GM19043 (cell line): ENCODE data around the gene TMEM63A.
"Not testable (repeated sequence)": the region's sequence is repeated elsewhere in the genome, so short reads cannot be mapped to it uniquely, and the experiment has no call there.

Experiments used
- ATAC-seq: cut with Tn5 transposase; IDR thresholded peaks from one replicate; pipeline ENCODE4 v1.9.1; 2021; ENCODE audit warnings: low read depth; ENCODE audit not compliant: unreplicated experiment

TMEM63A gene

DNA sequence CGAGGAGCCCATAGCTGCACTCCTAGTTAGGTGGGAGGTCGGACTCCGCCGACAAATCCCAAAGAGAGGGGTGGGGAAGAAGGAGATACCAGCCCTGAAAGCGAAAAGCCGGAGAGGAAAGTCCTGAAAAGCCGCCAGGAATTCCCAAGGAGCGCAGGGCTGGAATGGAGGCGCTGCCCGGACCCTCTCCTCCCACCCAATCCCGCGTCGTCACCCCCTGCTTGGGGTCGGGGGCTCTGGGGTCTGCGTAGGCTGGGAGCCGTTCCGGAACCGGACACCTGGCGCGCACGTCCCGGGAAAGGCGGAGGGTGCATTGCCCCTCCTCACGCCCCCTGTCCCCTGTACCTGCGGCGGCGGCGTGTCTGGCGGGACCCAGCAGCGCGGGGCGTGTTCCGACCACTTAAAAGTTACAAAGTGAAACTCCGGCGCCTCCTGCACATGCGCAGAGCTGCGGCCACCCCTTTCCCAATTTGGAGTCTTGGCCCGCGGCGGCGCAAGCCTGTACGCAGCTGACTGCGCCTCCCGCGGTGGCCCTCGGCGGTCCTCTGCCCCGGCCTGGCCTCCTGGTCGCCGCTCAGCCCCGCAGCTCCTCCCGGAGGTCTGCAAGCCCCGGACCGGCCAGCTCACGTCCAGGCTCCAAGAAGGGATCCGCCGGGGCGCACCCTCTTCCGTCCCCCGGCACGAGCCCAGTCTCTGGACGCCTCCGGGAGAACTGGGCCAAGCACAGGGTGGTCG is at the start of gene TMEM63A:
TSS of gene TMEM63A (minus strand) at position 422 of the 735 bp plus-strand sequence. CDS start 4,800 bp downstream, outside the sequence.
- peak; percentile 62 for ATAC-seq

DNA sequence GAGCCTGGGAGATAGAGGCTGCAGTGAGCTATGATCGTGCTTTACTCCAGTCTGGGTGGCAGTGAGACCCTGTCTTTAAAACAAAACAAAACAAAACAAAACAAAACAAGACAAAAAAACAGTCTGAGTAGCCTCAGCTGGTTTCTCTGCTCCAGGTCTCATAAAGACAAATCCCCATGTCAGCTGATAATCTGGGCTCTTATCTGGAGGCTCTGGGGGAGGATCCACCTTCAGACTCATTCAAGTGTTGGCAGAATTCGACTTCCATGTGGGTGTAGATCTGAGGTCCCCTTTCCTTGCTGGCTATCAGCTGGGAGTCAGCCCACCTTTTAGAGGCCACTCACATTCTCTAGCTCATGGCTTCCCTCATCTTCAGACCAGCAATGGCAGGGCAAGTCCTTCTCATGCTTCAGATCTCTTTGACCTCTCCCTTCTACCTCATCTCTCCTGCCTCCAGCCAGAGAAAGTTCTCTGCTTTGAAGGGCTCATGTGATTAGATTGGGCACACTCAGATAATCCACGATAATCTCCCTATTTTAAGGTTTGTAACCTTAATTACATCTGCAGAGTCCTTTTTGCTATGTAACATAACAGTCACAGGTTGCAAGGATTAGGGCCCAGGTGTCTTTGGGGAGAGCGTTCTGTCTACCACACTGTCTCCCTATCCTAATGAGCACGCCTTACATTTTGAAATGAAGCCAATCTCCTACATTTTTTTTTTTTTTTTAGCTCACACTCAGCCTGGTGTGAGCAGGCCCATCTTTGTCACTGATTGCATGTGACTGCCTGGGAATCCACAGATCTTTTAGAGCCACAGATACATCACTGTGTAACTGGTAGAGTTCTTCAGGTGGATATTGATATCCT is 49.3 kb upstream of the TMEM63A start:
- ATAC-seq = no peak

DNA sequence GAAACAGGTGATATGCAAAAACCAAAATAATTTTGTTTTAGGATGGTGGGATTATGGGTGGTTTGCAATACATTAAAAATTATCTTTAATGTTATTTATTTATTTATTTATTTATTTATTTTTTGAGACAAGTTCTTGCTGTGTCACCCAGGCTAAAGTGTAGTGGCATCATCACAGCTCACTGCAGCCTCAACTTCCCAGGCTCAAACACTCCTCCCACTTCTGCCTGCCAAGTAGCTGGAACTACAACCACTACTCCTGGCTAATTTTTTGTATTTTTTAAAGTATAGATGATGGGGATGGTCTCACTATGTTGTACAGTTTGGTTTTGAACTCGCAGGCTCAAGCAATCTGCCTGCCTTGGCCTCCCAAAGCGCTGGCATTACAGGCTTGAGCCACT is 48.4 kb upstream of the TMEM63A start:
- ATAC-seq = no peak

DNA sequence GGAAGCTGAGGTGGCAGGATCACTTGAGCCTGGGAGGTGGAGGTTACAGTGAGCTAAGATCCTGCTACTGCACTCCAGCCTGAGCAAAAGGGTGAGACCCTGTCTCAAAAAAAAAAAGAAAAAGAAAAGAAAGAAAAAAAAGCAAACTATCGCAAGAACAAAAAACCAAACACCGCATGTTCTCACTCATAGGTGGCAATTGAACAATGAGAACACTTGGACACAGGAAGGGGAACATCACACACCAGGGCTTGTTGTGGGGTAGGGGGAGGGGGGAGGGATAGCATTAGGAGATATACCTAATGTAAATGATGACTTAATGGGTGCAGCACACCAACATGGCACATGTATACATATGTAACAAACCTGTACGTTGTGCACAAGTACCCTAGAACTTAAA is 47.3 kb upstream of the TMEM63A start:
- not testable (repeated sequence) for ATAC-seq

DNA sequence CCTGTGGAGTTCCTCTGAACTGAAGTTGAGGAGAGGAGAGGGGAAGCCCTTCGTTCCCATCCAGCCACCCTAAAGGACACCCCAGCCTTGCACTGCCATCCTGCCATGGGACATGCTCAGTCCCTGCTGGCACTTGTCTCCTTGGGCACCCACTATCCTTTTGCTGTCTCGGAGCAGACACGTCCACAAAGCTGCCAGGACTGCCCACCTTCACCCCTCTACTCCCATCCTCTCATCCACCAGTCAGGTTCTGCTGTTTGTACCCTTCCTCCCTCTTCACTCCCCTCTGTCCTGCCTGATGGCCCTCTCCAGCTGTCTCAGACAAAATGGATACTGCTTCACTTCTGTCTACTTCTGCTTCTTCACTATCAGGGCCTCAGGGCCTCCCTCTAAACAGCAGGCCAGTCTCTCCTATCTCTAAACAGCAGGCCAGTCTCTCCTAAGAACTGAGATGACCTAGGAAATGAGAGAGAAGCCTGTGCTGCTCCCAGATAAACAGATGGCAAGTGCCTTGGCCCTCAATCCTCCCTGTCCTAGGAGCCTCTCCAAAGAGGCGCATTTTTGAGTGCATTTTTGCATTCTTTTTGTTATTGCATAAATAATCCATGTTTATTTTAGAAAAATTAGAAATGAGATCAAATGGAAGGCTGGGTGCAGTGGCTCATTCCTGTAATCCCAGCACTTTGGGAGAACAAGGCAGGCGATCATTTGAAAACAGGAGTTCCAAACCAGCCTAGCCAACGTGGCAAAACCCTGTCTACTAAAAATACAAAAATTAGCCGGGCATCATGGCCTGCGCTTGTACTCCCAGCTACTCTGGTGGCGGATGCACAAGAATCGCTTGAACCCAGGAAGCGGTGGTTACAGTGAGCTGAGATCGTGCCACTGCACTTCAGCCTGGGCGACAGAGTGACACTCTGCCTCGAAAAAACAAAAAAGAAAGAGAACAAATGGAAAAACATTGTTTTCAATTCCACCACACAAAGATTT is 46.3 kb upstream of the TMEM63A start:
- ATAC-seq = no peak

DNA sequence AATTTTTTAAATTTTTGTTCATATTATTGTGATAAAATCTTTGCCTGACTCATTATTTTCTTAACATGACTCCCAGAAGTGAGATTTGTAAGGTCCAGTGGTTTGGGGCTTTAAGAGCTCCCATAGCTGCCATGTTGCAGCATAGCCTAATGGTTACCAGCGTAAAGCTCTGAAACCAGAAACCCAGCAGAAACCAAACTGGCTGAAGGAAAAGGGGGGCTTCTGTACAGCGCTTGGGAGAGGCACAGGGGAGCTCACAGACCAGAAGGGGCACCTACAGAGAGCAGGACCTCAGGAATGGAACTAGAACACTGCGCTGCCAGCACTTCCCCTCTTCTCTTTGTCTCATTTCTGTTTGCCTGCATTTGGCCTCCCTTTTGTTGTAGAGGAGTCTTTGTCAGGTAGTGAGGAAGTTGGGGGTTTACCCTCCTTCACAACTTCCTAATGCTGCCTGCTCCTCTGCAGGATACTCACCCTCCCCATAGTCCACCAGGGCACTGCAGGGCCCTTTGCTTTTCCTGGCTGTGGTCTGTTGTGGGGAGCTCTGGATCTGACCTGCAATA is 44.5 kb upstream of the TMEM63A start:
- ATAC-seq = no peak

DNA sequence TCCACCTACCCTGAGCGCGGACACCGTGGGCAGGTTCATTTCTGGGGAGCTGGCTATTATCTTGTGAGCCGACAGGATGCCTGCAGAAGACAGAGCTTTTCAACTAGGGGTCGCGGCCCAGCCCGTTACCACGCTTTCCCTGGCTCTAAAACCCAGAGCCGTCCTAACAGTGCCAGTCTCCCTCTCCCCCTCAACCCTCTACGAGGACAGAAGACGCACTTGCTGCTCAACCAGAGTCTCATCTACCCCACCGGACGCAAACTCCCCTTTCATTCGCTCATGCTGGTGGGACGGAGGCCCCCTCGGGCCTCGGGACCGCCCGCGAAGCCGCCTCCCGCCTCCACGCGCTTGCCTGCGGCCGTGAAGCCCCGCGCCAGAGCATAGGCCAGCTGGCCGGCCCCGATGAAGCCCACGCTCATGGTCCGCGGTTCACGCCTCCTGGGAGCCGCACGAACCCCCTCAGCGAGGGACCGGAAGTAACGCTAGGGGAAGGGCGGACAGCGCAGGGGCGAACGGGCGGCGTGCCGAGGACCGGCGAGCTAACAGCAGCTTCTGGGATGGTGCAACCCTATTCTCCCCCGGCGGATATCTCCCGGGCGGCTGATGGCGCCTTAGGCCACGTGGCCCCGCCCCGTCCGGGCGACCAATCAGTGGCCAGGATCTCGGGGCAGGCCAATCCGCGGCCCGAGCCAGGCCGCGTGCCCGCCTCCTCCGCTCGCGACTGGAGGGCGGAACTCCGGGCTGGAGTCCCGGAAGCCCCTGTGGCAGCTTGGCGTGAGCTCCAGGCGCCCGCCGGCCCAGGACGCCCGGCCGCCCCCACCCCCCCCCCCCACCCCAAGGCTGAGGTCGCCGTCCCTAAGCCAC is 41.7 kb upstream of the TMEM63A start, which contains the start of gene PYCR2:
TSS of gene PYCR2 (minus strand) at position 559 of the 864 bp plus-strand sequence. CDS start at position 419, 140 bp downstream.
- ATAC-seq = peak; percentile 96

DNA sequence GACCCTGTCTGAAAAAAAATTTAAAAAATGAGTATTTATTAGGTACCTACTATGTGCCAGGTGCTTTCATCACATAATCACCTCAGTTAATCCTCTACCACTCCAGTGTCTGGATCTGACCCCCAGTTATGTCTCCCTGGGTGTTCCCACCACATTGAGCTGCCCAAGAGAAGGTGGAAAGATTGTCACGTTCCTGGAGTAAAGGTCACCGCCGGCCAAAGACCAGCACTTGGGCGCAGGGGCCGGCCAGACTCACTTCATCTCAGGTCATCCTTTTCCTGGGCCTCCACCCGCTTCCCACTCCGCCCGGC is 41.2 kb upstream of the TMEM63A start:
- no peak for ATAC-seq

DNA sequence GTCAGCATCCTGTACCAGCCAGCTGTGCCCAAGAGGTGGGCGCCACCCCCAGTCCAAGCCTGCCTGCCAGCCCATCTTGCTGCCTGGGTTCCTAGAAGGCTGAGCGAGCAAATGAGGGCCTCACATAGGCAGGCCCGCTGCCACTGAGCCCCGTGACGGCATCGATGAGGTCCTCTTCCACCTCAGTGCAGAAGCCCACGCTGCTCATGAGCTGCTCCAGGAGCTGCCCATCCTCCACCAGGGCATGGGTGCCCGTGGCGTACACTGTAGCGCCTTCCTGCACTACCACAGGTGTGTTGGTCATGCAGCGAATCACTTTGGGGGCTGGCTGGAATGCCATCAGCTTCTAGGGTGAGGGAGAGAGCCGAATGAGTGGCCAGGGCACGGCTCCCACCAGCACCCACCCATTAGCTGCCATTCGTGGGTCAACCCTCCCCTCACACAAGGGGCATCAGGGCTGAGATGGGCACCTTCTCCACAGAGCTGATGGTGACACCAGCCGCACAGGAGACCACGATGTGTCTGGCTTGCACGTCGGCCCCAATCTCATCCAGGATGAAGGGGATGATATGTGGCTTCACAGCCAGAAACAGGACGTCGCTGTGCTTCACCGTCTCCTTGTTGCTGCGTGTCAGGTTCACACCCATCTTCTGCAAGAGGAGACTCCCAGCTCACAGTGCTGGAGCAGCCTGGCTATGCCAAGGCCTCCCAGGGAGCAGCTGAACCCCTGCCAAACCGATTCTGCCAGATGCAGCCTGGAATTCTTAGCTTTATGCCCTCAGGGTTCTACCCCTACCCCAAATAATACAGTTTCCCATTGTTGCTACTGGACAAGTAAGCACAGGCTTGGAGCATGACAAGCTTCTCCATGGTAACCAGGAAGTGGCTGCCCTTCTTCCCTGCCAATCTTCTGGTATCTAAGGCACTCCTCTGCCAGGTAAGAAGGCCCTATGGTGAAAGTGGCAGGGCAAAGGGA is 39.8 kb upstream of the TMEM63A start:
- no peak for ATAC-seq

DNA sequence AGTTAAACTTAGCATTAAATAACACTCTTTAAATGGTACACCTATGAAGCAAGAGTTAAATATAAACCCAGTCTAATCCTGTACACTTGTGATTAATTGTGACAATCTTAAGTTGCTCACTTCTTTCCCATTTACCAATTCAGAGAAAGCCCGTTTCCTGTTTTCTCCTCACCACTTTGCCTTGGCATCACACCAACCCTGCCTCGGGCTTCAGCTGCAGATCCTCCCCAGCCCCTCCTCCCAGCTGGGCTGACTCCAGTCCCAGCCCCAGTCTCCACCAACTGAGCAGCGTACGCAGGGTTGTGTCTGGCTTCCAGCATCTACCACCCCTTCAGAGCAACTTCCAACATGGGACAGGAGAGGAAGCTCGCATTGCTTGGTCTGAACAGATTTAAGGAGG is 37.7 kb upstream of the TMEM63A start:
- ATAC-seq = no peak

DNA sequence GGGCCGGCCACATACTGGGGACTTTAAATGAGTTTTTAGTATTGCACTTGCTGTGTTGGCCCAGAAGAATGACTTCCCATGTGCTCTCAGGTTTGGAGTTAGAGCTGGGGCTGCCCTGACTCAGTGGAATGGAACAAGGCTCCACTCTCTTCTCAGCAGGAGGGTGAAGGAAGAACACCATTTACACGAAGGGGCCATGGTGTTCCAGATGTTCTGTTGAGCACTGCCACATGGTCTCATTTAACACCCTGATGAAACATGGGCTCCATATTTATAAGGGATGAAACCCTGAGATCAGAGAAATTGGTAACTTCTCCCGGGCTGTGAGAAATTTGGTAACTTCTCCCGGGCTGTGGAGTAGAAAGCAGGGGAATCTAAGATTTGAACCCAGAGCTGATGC is 36.1 kb upstream of the TMEM63A start:
- no peak for ATAC-seq

DNA sequence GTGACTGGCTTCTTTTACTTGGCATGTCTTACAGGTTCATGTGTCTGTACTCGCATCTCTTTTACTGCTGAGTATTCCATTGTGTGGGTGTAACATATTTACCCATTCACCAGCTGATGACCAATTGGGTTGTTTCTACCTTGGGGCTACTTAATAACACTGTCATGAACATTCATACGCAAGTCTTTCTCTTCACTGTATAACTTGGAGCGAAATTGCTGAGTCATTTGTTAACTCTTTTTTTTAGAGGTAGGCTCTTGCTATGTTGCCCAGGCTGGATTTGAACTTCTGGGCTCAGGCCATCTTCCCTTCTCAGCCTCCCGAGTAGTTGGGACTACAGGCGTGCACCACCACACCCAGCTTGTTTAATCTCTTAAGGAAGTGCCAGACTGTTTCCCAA is 35.4 kb upstream of the TMEM63A start:
- no peak for ATAC-seq

DNA sequence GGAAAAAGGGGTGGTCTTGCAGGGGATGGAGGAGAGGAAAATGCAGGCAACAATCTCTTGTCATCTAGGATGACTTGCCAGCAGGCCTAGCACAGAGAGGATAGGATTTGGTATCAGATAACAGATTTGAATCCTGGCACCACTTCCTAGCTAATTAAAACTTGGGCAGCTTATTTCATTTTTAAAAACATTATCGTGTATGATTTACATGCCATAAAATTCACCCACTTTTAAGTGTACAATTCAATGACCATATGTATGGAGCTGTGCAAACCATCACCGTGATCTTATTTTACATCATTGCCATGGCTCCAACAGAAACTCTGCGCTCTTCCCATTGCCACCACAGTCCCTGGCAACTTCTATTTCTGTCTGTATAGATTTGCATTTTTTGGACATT is 34.9 kb upstream of the TMEM63A start:
- no peak for ATAC-seq

DNA sequence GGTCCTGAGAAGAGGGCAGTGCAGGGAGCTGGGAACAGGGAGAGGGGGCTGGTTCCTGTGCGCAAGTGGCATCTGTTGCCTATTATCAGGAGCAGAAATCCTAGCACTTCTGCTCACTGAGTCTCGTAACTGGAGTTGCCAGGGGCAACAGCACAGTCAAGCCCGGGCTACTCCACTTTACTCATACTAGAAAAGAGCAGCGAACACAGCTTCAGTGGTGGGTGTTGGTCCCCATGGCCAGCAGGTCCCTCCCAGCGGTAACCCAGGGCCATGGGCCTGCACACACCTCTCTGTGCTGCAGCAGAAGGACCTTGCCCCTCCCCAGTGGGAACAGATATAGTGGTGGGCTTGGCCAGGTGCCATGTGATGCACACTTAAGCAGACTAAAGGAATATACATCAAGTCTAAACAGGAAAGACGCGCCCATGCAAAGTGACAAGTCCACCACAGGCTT is 33.4 kb upstream of the TMEM63A start:
- ATAC-seq = no peak

DNA sequence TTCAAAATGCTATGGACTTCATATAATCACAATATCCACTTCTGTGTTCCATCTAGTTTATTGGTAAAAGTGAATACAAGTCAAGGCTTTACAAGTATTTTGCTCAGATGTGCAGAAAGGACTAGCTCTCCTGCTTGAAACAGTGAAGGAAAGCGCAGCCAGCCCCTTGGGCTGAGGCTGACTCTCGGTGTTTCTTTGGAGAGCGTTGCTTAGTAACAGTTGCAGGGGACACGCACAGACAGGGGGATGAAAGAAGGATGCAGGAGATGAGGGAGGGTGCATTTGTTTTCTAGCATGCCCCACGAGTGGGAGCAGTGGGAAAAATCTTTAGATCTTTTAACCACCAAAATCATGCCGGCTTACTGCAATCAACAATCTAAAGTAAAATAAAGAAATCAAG is 32.8 kb upstream of the TMEM63A start:
- ATAC-seq = no peak

DNA sequence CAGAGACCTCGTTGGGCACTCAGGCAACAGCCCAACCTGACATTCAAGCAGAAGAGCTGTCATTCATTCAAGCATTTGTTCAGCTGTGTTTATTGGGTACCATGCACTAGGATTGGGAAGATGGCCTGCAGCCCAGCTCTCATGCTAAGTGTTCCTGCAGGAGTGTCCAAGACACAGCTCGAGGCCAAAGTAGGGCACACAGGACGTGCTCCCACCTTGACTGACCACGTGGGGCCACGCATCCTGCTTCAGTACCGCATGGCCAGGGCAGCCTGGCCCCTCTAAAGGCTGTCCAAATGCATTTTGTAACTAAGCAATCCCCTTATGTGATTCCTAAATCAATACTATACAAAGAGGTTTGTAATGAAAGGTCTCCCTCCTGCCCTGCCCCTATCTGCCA is 32.2 kb upstream of the TMEM63A start:
- ATAC-seq = no peak

DNA sequence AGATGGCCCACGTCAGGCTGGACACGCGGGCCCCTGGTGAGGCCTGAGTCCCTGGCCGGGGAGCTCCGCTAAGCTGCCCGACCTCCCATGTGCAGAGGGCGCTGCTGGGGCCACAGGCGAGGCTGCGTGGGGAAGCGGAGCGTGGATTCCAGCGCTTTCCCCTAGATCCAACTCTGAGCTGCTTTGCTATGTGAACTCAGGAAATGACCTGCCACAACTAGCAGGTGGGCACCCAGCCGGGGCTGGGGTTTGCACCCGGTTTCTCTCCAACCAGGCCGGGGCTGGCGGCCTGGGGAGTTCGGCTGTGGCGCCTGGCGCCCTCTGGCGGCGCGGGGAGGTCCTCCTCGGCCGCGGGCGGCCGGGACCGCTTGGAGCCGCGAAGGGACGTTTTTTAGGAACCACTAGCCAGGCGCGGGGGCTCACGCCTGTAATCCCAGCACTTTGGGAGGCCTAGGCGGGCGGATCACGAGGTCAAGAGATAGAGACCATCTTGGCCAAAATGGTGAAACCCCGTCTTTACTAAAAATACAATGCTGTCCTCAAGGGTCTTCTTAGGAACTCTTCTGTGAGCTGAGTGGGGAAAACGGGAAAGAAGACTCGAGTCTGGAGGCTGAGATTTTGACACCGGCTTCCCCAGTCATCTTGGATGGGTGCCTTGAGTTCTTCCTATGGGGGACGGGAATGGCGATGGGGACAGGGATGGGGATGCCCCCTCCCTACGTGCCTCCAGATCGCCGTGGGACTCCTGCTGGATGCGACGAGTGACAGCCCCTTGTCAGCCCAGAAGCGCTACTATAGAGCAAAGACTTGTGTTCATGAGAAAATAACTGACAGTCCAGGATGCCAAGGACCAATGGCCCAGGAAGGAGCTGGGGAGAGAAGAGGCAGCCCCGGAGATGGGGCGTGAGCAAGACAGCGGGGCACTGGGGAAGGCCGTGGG is 29.3 kb upstream of the TMEM63A start:
- peak; percentile 65 for ATAC-seq
